ENCODE measurements around the gene ENPP4.

The ENPP4 gene

DNA sequence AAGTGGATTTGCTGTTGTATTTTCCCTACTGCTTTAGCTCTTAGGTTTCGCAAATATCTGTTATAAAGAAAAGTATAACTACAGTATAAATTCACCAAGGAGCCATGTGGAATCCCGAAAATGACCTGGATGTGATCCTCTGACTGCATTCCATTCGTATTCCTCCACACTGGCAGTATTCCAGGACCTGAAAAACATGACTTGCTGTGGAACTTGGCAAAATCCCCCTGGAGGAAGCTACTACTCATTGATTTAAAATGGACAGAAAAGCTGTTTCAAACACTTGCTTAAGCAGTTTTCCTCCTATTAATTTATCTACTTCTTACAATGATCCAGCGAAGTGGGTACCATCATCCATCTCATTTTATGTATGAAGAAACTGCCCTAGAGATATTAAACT lies 54.3 kb downstream of the ENPP4 start:
- no peak overlapping the region for H3K4me3 ChIP-seq (ENCODE audit: low read length)
- H3K4me1 ChIP-seq (ENCODE audit: control insufficient read depth, insufficient read depth, low read length), result no peaks in the 10 kb centered on the region
- H3K36me3 ChIP-seq (ENCODE audit: control insufficient read depth, insufficient read depth, low read length), result no peaks in the 10 kb centered on the region
- H3K27me3 ChIP-seq (ENCODE audit: control insufficient read depth, insufficient read depth, low read length), result no peaks in the 10 kb centered on the region
- no peak overlapping the region for H3K27ac ChIP-seq (ENCODE audit: low read depth, low read length)
- no peak overlapping the region for H3K9ac ChIP-seq (ENCODE audit: low read length)

DNA sequence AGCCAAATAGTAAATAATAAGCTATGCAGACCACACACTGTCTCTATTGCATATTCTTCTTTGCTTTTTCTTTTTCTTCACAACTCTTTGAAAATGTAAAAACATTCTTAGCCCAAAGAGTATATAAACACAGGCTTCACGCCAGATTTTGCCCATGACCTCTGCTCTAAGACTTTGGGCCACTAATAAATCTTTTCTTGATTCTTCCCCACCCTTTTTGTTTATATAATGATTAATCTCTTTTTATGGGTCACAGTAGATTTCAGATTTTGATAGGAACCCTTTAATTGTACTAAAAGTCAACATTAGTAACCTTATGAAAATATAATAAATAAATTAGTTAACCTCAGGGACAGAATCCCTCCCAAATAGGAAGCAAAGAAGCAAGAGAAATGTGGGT lies 56.8 kb downstream of the ENPP4 start:
- H3K9ac ChIP-seq (ENCODE audit: low read length), result no peak overlapping the region
- H3K4me1 ChIP-seq (ENCODE audit: control insufficient read depth, insufficient read depth, low read length), result no peaks in the 10 kb centered on the region
- no peak overlapping the region for H3K4me3 ChIP-seq (ENCODE audit: low read length)
- H3K27me3 ChIP-seq (ENCODE audit: control insufficient read depth, insufficient read depth, low read length), result no peaks in the 10 kb centered on the region
- no peaks in the 10 kb centered on the region for H3K36me3 ChIP-seq (ENCODE audit: control insufficient read depth, insufficient read depth, low read length)
- H3K27ac ChIP-seq (ENCODE audit: low read depth, low read length), result no peak overlapping the region

- H3K27ac ChIP-seq (ENCODE audit: low read depth, low read length), result no peak overlapping the region
- H3K4me1 ChIP-seq (ENCODE audit: control insufficient read depth, insufficient read depth, low read length), result no peaks in the 10 kb centered on the region
- no peaks in the 10 kb centered on the region for H3K27me3 ChIP-seq (ENCODE audit: control insufficient read depth, insufficient read depth, low read length)
- no peak overlapping the region for H3K9ac ChIP-seq (ENCODE audit: low read length)
- no peak overlapping the region for H3K4me3 ChIP-seq (ENCODE audit: low read length)
- H3K36me3 ChIP-seq (ENCODE audit: control insufficient read depth, insufficient read depth, low read length), result no peaks in the 10 kb centered on the region
These were observed 59.9 kb downstream of the ENPP4 start for GRCh38 chr6:46189726-46190125.

GRCh38 chr6:46190889-46191288 lies 61.1 kb downstream of the ENPP4 start:
- no peak overlapping the region for H3K27ac ChIP-seq (ENCODE audit: low read depth, low read length)
- H3K4me1 ChIP-seq (ENCODE audit: control insufficient read depth, insufficient read depth, low read length), result no peaks in the 10 kb centered on the region

GRCh38 chr6:46191961-46192360 lies 62.2 kb downstream of the ENPP4 start:
- Histone ChIP-seq H3K27me3 (ENCODE audit: control insufficient read depth, insufficient read depth, low read length) (no peaks in the 10 kb centered on the region), H3K36me3 (ENCODE audit: control insufficient read depth, insufficient read depth, low read length) (no peaks in the 10 kb centered on the region), H3K4me1 (ENCODE audit: control insufficient read depth, insufficient read depth, low read length) (no peaks in the 10 kb centered on the region), H3K9ac (ENCODE audit: low read length) (no peak overlapping the region), H3K4me3 (ENCODE audit: low read length) (no peak overlapping the region), H3K27ac (ENCODE audit: low read depth, low read length) (no peak overlapping the region)

More at GRCh38 chr6:46190889-46191288, 61.1 kb downstream of the ENPP4 start:
- no peak overlapping the region for H3K9ac ChIP-seq (ENCODE audit: low read length)
- H3K4me3 ChIP-seq (ENCODE audit: low read length), result no peak overlapping the region
- H3K27me3 ChIP-seq (ENCODE audit: control insufficient read depth, insufficient read depth, low read length), result no peaks in the 10 kb centered on the region
- no peaks in the 10 kb centered on the region for H3K36me3 ChIP-seq (ENCODE audit: control insufficient read depth, insufficient read depth, low read length)
